LNCAP (cell line): ENCODE measurements around the gene A2ML1.

ENCODE experiments used
- CTCF ChIP-seq: fragments of 450-650 bp; IDR thresholded peaks from 2 replicates; pipeline ENCODE4 v1.5.1; 2017; ENCODE audit warnings: mild to moderate bottlenecking

Gene A2ML1

DNA sequence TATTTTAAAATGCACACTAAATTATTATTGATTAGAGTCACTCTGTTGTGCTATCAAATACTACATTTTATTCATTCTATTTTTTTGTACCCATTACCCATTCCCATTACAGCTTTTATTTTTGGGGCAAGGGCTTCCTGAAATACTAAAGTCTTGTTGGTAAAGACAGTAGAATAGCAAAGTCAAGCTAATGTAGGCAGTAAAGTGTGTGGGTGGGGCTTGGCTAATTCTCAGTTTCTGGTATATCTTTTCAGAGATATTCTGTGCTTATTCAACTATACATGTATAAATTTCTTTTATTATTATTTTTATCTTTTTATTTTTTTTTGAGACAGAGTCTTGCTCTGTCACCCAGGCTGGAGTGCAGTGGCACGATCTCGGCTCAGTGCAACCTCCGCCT lies 69.6 kb downstream of the A2ML1 start:
- TF ChIP-seq CTCF, result no peak

- TF ChIP-seq CTCF, result no peak
These were observed 72.0 kb downstream of the A2ML1 start for GRCh38 chr12:8894378-8894777.

- TF ChIP-seq CTCF, result no peak
These were observed 72.6 kb downstream of the A2ML1 start for GRCh38 chr12:8894986-8895385.

DNA sequence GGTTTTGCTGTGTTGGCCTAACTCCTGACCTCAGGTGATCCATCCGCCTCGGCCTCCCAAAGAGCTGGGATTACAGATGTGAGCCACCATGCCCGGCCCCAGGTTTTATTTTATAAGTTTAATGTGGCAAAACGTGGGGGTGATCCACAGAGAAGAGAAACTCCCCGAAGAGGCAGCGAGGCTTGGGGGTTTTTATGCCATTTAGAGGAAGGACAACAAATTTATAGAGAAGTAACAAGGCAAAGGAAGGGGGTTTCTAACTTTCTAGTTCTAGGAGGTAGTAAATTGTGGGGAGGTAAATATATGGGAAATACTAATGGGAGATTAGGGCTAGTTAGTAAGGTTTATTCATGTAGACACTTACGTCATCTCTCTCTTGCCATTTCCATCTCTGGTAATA lies 74.7 kb downstream of the A2ML1 start:
- TF ChIP-seq CTCF, result no peak

DNA sequence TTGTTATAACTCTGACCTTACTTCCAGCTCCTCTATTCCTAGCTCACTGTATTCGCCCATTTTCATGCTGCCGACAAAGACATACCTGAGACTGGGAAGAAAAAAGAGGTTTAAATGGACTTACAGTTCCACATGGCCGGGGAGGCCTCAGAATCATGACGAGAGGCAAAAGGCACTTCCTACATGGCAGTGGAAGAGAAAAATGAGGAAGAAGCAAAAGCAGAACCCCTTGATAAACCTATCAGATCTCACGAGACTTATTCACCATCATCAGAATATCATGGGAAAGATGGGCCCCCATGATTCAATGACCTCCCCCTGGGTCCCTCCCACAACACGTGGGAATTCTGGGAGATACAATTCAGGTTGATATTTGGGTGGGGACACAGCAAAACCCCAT lies 77.4 kb downstream of the A2ML1 start:
- TF ChIP-seq CTCF, result no peak

- no peak for TF ChIP-seq CTCF
These were observed 81.2 kb downstream of the A2ML1 start for GRCh38 chr12:8903646-8904045.

DNA sequence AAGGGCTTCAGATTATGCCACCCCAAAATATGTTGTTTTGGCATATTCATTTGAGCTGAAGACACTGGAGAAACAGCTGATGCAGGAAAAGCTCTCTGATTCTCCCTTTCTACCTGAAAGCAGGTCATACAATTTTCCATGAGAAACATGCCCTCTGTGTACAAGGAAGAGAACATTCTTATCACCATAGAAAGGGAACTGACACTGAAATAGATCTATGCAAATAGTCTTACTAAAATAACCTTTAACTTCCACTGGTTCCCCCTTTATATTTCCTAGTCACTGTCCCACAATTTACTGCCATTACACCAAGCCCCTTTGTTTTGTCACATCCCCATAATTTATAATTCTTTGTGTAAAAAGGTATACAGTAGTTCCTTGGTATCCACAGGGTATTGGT lies 82.2 kb downstream of the A2ML1 start:
- no peak for TF ChIP-seq CTCF

GRCh38 chr12:8905546-8905945 lies 83.1 kb downstream of the A2ML1 start:
- TF ChIP-seq CTCF, result no peak
